Stomach smooth muscle (tissue), 2 donors: ENCODE data around the gene GAS2L2.

ENCODE experiments used
- H3K27ac ChIP-seq: one replicate; pipeline ENCODE4 v1.7.0; 2013; ENCODE audit warnings: mild to moderate bottlenecking, low read length, inconsistent platforms
- H3K27me3 ChIP-seq, 2 donors: one replicate each; pipeline ENCODE4 v1.7.0; 2013; ENCODE audit warnings: low read length in 2 of 2; ENCODE audit not compliant: insufficient read depth in 2 of 2, control insufficient read depth in 1 of 2
- H3K36me3 ChIP-seq, 2 donors: one replicate each; pipeline ENCODE4 v1.7.0; 2013; ENCODE audit warnings: low read length in 2 of 2; ENCODE audit not compliant: control insufficient read depth in 2 of 2, insufficient read depth in 2 of 2
- H3K4me1 ChIP-seq: one replicate; pipeline ENCODE4 v1.7.0; 2013; ENCODE audit warnings: low read length; ENCODE audit not compliant: control insufficient read depth, insufficient read depth
- H3K4me3 ChIP-seq, 2 donors: one replicate each; pipeline ENCODE4 v1.7.0; 2013; ENCODE audit warnings: low read length in 2 of 2
- H3K9ac ChIP-seq, 2 donors: one replicate each; pipeline ENCODE4 v1.7.0; 2013; ENCODE audit warnings: low read length in 2 of 2, mild to moderate bottlenecking in 1 of 2
- H3K9me3 ChIP-seq, 2 donors: one replicate each; pipeline ENCODE4 v1.7.0; 2013; ENCODE audit warnings: low read length in 2 of 2; ENCODE audit not compliant: control insufficient read depth in 2 of 2
- donor health status: healthy.
- donor health status: Pancreatic carcinoma.

GAS2L2 gene

GRCh38 chr17:35734396-35734795, 18.6 kb downstream of the GAS2L2 start:
- Histone ChIP-seq H3K27ac (no peak overlapping the region), H3K4me3 (no peak overlapping the region), H3K36me3 (no peaks in the 10 kb centered on the region)

GRCh38 chr17:35733366-35733765, 19.7 kb downstream of the GAS2L2 start:
- Histone ChIP-seq H3K9ac (no peak overlapping the region), H3K4me1 (peaks cover 14% of the 10 kb centered on the region), H3K27me3 (no peaks in the 10 kb centered on the region), H3K27ac (no peak overlapping the region), H3K36me3 (no peaks in the 10 kb centered on the region), H3K4me3 (no peak overlapping the region), H3K9me3 (no peaks in the 10 kb centered on the region)

More at GRCh38 chr17:35734396-35734795, 18.6 kb downstream of the GAS2L2 start:
- Histone ChIP-seq H3K9me3 (no peaks in the 10 kb centered on the region), H3K9ac (no peak overlapping the region), H3K27me3 (no peaks in the 10 kb centered on the region), H3K4me1 (peaks cover 14% of the 10 kb centered on the region)

DNA sequence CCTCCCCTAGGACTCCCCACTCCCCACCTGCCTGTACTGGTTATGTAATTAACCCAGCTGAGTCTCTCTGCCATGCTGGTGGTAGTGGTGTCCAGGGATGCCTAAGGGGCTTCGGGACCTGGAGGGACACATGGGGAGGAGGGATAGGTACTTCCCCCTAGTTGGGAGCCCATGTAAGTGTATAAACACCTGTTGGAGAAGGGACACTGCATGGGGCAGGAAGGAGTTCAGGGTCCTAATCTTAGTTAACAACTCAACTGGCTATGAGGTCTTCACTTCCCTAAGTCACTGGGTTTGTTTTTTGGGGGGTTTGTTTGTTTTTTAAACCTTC, 20.3 kb downstream of the GAS2L2 start:
- Histone ChIP-seq H3K9ac (no peak overlapping the region), H3K4me1 (peaks cover 14% of the 10 kb centered on the region), H3K4me3 (no peak overlapping the region)

DNA sequence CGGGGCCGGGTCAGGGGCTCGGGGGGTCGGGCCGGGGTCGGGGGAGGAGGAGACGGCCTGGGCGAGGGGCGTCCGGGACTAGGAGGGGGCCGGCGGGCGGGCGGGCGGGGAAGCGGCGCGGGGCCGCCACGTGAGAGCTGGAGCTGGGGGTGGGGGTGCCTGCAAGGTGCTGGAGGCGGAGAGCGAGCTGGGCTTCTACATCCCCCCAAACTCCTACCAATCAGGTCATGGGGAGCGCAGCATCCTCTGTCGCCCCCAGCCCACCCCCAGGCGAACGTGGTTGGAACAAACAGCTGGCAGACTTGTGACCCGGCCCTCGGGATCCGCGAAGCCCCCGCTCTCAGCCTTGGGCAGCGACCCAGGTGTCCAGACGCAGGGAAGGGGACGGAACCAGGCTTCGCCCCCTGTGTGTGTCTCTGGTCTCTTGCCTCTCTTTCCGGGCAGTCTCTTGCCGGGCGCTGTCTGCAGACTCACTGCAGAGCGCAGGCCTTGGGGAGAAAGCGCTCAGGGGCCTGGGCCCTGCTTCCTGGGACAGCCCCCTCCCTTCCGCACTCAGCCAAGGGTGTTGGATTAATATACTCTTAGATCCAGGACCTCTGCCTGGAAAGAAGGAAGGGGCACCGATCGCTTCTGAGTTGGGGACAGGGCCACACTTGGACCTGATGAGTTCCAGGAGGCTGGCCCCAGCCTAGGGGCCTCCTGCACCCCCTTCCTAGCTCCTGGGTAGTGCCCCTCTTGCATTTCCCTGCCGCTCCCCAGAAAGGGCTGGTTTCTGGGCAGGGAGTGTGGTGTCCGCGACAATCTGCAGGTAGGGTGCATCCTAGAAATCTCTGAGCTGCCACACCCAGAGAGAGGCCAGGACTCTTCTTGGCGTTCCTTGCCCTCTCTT, 20.9 kb downstream of the GAS2L2 start:
- H3K4me3 ChIP-seq = peak overlapping the region; percentile 46 to 70
- no peaks in the 10 kb centered on the region for H3K9me3 ChIP-seq
- H3K27ac ChIP-seq = no peak overlapping the region
- H3K9ac ChIP-seq = no peak overlapping the region
- H3K4me1 ChIP-seq = peaks cover 14% of the 10 kb centered on the region
- no peaks in the 10 kb centered on the region for H3K36me3 ChIP-seq
- no peaks in the 10 kb centered on the region for H3K27me3 ChIP-seq

More for the DNA sequence above, 20.3 kb downstream of the GAS2L2 start:
- no peak overlapping the region for H3K27ac ChIP-seq
- H3K36me3 ChIP-seq = no peaks in the 10 kb centered on the region
- no peaks in the 10 kb centered on the region for H3K27me3 ChIP-seq
- no peaks in the 10 kb centered on the region for H3K9me3 ChIP-seq

GRCh38 chr17:35731239-35731916, 21.7 kb downstream of the GAS2L2 start, which contains the start of gene RASL10B:
Gene RASL10B, plus strand, starts transcription at chr17:35731639. Its CDS starts 3,546 bp downstream, at chr17:35735185.
- Histone ChIP-seq H3K9me3 (no peaks in the 10 kb centered on the region), H3K27me3 (no peaks in the 10 kb centered on the region), H3K4me3 (peak within 1 kb of the TSS; percentile 71), H3K36me3 (no peaks in the 10 kb centered on the region), H3K4me1 (peaks cover 17% of the 10 kb centered on the region), H3K9ac (peak within 1 kb of the TSS; percentile 42 to 56), H3K27ac (no peak within 1 kb of the TSS)

DNA sequence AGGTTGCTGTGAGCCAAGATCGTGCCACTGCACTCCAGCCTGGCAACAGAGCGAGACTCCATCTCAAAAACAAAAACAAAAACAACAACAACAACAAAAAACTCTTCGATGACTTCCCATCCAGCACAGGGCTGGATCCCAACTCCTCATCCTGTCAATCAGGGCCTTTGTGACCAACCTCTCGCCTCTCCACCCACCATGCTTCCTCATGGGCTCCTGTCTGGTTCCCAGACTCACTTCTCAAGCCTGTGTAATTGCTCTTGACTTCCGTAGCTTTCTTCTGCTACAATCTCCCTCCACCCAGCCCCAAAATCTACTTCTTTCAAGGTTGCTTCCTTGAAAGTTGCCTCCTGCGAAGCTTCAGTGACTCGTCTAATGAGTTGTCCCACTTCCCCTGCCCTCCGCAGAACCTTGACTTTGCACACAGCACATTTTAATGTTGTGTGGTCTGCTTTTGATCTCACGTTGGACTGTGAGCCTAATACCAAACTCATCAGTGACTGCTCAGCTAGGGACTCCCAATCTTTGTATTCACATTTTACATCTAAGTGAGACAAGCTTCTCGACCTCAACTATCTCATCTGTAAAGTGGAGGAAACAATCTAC, 22.5 kb downstream of the GAS2L2 start:
- H3K4me3 ChIP-seq = peak overlapping the region in 1 of 2 donors; percentile 71
- H3K9me3 ChIP-seq = no peaks in the 10 kb centered on the region
- H3K27ac ChIP-seq = no peak overlapping the region
- H3K9ac ChIP-seq = peak overlapping the region in 1 of 2 donors; percentile 13
- H3K27me3 ChIP-seq = no peaks in the 10 kb centered on the region
- peaks cover 20% of the 10 kb centered on the region for H3K4me1 ChIP-seq
- peaks cover 4 to 6% of the 10 kb centered on the region in 2 donors for H3K36me3 ChIP-seq

DNA sequence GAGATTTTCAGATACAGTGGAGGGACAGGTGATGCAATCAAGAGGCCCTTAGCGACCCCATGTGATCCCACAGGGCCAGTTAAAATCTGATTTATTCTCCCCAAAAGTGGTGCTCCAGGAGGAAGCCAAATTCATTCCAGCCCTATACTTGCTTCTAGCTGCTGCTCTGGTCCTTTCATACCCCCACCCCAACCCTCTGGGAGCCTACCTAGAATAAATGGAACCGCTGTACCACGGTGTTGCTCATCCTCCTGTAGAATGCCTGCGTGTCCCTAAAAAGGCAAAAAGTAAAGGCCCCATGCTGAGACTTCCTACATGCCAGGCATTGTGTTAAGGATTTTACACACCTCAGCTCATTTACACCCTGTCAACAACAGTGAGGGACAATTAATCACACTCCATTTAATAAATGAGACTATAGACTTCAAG, 23.6 kb downstream of the GAS2L2 start:
- Histone ChIP-seq H3K9me3 (no peaks in the 10 kb centered on the region), H3K27me3 (no peaks in the 10 kb centered on the region), H3K27ac (no peak overlapping the region), H3K36me3 (peaks cover 15 to 16% of the 10 kb centered on the region in 2 donors), H3K4me3 (no peak overlapping the region), H3K9ac (no peak overlapping the region), H3K4me1 (peaks cover 20% of the 10 kb centered on the region)

- Histone ChIP-seq H3K27ac (no peak overlapping the region), H3K4me1 (peaks cover 20% of the 10 kb centered on the region), H3K9ac (no peak overlapping the region), H3K27me3 (no peaks in the 10 kb centered on the region), H3K36me3 (peaks cover 18 to 24% of the 10 kb centered on the region in 2 donors), H3K9me3 (no peaks in the 10 kb centered on the region), H3K4me3 (no peak overlapping the region)
These were observed 24.5 kb downstream of the GAS2L2 start for GRCh38 chr17:35728551-35728950.

GRCh38 chr17:35727635-35728034, 25.4 kb downstream of the GAS2L2 start:
- peaks cover 22 to 31% of the 10 kb centered on the region in 2 donors for H3K36me3 ChIP-seq
- H3K4me1 ChIP-seq = peaks cover 18% of the 10 kb centered on the region
- no peak overlapping the region for H3K9ac ChIP-seq
- no peak overlapping the region for H3K27ac ChIP-seq
- no peaks in the 10 kb centered on the region for H3K27me3 ChIP-seq
- H3K4me3 ChIP-seq = no peak overlapping the region
- no peaks in the 10 kb centered on the region for H3K9me3 ChIP-seq

- Histone ChIP-seq H3K27me3 (no peaks in the 10 kb centered on the region), H3K9ac (no peak overlapping the region), H3K36me3 (peaks cover 22 to 31% of the 10 kb centered on the region in 2 donors), H3K4me3 (no peak overlapping the region), H3K4me1 (peaks cover 12% of the 10 kb centered on the region), H3K9me3 (no peaks in the 10 kb centered on the region), H3K27ac (no peak overlapping the region)
These were observed 26.0 kb downstream of the GAS2L2 start for GRCh38 chr17:35726953-35727460.
